ENCODE data around the gene KCNH5. TPM values are rescaled to one million over a fixed set of nuclear protein-coding genes. Genes with fewer than 3 reads are reported as not detected.

Gene KCNH5
- polyA plus RNA-seq, 1 of the 3 experiments (the other 2 are of a cell fraction) = not detected

GRCh38 chr14:62894736-62895135, 150.5 kb downstream of the KCNH5 start:
- Histone ChIP-seq H3K4me3 (ENCODE audit: low read depth in 2 of 2, low read length in 1 of 2) (no peak overlapping the region), H3K9me3 (no peaks in the 10 kb centered on the region), H4K20me1 (ENCODE audit: insufficient read depth) (no peaks in the 10 kb centered on the region), H3K36me3 (replicated peaks in 1 of 2; ENCODE audit: control insufficient read depth in 1 of 2, insufficient read depth in 2 of 2, low read length in 1 of 2) (no peaks in the 10 kb centered on the region), H3F3A (replicated peaks; ENCODE audit: insufficient read depth) (no peaks in the 10 kb centered on the region), H2AFZ (ENCODE audit: low read depth) (no peak overlapping the region), H3K4me2 (no peak overlapping the region), H3K27me3 (ENCODE audit: insufficient read depth) (no peaks in the 10 kb centered on the region), H3K79me2 (ENCODE audit: insufficient read depth) (no peaks in the 10 kb centered on the region), H3K4me1 (ENCODE audit: control insufficient read depth in 1 of 2, insufficient read depth in 2 of 2, low read depth in 1 of 2, low read length in 1 of 2) (peaks cover 5 to 8% of the 10 kb centered on the region in 2 experiments; a peak in 2 of 4 replicates), H3K27ac (ENCODE audit: low read depth in 2 of 2, low read length in 1 of 2) (no peak overlapping the region), H3K9me2 (peaks cover 4% of the 10 kb centered on the region; the same call in 1 of the 2 replicates), H3K9ac (no peak overlapping the region)
- TF ChIP-seq GABPA (IDR thresholded peaks at IDR 0.05; ENCODE audit: low read depth) (no peak), MEF2A (IDR thresholded peaks at IDR 0.05; ENCODE audit: borderline replicate concordance, low read depth) (no peak), RAD21 (IDR thresholded peaks at IDR 0.05; ENCODE audit: low read length) (peak; percentile 27; the same call in 1 of the 2 replicates), EP300 (IDR thresholded peaks at IDR 0.05; ENCODE audit: borderline replicate concordance in 1 of 2, low read depth in 1 of 2, low read length in 1 of 2) (peak in 1 of 2 experiments; percentile 63; a peak in 1 of 4 replicates), GATA2 (CRISPR knock-in tag; IDR thresholded peaks at IDR 0.05) (peak; percentile 63), MXI1 (IDR thresholded peaks at IDR 0.05; ENCODE audit: low read depth, low read length) (no peak), FOXM1 (IDR thresholded peaks at IDR 0.05; ENCODE audit: low read depth) (no peak), RCOR1 (IDR thresholded peaks at IDR 0.05; ENCODE audit: low read length) (peak; percentile 77)
- ChIA-PET CTCF (interaction anchor here (0.6 kb wide), 2 partner anchors 607 to 914 kb away, joined by 3 read pairs; no protein-coding TSS in a partner anchor), POLR2A (no interaction called here)
- DNase-seq = no peak
- WGBS (ENCODE audit: low lambda C conversion rate) = 18% methylated on average over 1 of the region's 1 CpG

- H3K27ac ChIP-seq (ENCODE audit: low read depth in 2 of 2, low read length in 1 of 2) = no peak overlapping the region
- H3K9ac ChIP-seq = no peak overlapping the region
- CTCF ChIA-PET = no interaction called here
- no peak for DNase-seq
- no peaks in the 10 kb centered on the region for H3K36me3 ChIP-seq (replicated peaks in 1 of 2; ENCODE audit: control insufficient read depth in 1 of 2, insufficient read depth in 2 of 2, low read length in 1 of 2)
- no peaks in the 10 kb centered on the region for H4K20me1 ChIP-seq (ENCODE audit: insufficient read depth)
- H2AFZ ChIP-seq (ENCODE audit: low read depth) = no peak overlapping the region
- H3K9me2 ChIP-seq = no peaks in the 10 kb centered on the region
- H3K4me2 ChIP-seq = no peak overlapping the region
- H3K9me3 ChIP-seq = no peaks in the 10 kb centered on the region
- no peaks in the 10 kb centered on the region for H3K27me3 ChIP-seq (ENCODE audit: insufficient read depth)
- POLR2A ChIA-PET = no interaction called here
- H3F3A ChIP-seq (replicated peaks; ENCODE audit: insufficient read depth) = no peaks in the 10 kb centered on the region
- no peak overlapping the region for H3K4me3 ChIP-seq (ENCODE audit: low read depth in 2 of 2, low read length in 1 of 2)
- H3K79me2 ChIP-seq (ENCODE audit: insufficient read depth) = no peaks in the 10 kb centered on the region
- no peak for TF ChIP-seq USF2 (IDR thresholded peaks at IDR 0.05; ENCODE audit: borderline replicate concordance, low read depth, low read length)
- TF ChIP-seq MXI1 (IDR thresholded peaks at IDR 0.05; ENCODE audit: low read depth, low read length) = no peak
- H3K4me1 ChIP-seq (ENCODE audit: control insufficient read depth in 1 of 2, insufficient read depth in 2 of 2, low read depth in 1 of 2, low read length in 1 of 2) = peaks cover 0 to 6% of the 10 kb centered on the region in 2 experiments; a peak in 2 of 4 replicates
- 28% methylated on average over 4 of the region's 4 CpGs for WGBS (ENCODE audit: low lambda C conversion rate)
Observed at GRCh38 chr14:62889364-62889763, 155.9 kb downstream of the KCNH5 start.

- Histone ChIP-seq H3K9ac (no peak overlapping the region), H3K9me2 (no peaks in the 10 kb centered on the region), H3K4me3 (ENCODE audit: low read depth in 2 of 2, low read length in 1 of 2) (no peak overlapping the region), H3K27ac (ENCODE audit: low read depth in 2 of 2, low read length in 1 of 2) (no peak overlapping the region; a peak in 1 of 4 replicates), H3K36me3 (replicated peaks in 1 of 2; ENCODE audit: control insufficient read depth in 1 of 2, insufficient read depth in 2 of 2, low read length in 1 of 2) (no peaks in the 10 kb centered on the region), H3K9me3 (no peaks in the 10 kb centered on the region), H3K79me2 (ENCODE audit: insufficient read depth) (no peaks in the 10 kb centered on the region), H3K27me3 (ENCODE audit: insufficient read depth) (no peaks in the 10 kb centered on the region), H3K4me1 (ENCODE audit: control insufficient read depth in 1 of 2, insufficient read depth in 2 of 2, low read depth in 1 of 2, low read length in 1 of 2) (peaks cover 0 to 6% of the 10 kb centered on the region in 2 experiments; a peak in 2 of 4 replicates), H2AFZ (ENCODE audit: low read depth) (no peak overlapping the region), H3K4me2 (no peak overlapping the region), H3F3A (replicated peaks; ENCODE audit: insufficient read depth) (no peaks in the 10 kb centered on the region), H4K20me1 (ENCODE audit: insufficient read depth) (no peaks in the 10 kb centered on the region)
- no peak for DNase-seq
- WGBS (ENCODE audit: low lambda C conversion rate) = 46% methylated on average over 1 of the region's 1 CpG
- ChIA-PET CTCF (no interaction called here), POLR2A (interaction anchor here (0.6 kb wide), 1 partner anchor 34 kb away, joined by 3 read pairs; no protein-coding TSS in a partner anchor)
- TF ChIP-seq IRF3 (IDR thresholded peaks at IDR 0.05; ENCODE audit: low read depth, low read length) (no peak), SIN3A (IDR thresholded peaks at IDR 0.05; ENCODE audit: borderline replicate concordance, low read depth, low read length) (no peak), RXRA (IDR thresholded peaks at IDR 0.05; ENCODE audit: borderline replicate concordance, low read depth) (no peak), CHD2 (IDR thresholded peaks at IDR 0.05; ENCODE audit: low read length, partially characterized antibody) (no peak), REST (IDR thresholded peaks at IDR 0.05; ENCODE audit: low read depth, low read length) (no peak), NFIC (IDR thresholded peaks at IDR 0.05; ENCODE audit: borderline replicate concordance) (no peak), RCOR1 (IDR thresholded peaks at IDR 0.05; ENCODE audit: low read length) (no peak)
Observed at GRCh38 chr14:62886461-62886860, 158.8 kb downstream of the KCNH5 start.

Measured in SK-N-SH (cell line).